ENCODE results near the gene FAM50A. TPM values are rescaled to one million over a fixed set of nuclear protein-coding genes. Genes with fewer than 3 reads are reported as not detected.

Gene FAM50A
- total RNA-seq, 4 donors from 2014 or later = 39.9 to 76.3 (median 47.4) TPM

DNA sequence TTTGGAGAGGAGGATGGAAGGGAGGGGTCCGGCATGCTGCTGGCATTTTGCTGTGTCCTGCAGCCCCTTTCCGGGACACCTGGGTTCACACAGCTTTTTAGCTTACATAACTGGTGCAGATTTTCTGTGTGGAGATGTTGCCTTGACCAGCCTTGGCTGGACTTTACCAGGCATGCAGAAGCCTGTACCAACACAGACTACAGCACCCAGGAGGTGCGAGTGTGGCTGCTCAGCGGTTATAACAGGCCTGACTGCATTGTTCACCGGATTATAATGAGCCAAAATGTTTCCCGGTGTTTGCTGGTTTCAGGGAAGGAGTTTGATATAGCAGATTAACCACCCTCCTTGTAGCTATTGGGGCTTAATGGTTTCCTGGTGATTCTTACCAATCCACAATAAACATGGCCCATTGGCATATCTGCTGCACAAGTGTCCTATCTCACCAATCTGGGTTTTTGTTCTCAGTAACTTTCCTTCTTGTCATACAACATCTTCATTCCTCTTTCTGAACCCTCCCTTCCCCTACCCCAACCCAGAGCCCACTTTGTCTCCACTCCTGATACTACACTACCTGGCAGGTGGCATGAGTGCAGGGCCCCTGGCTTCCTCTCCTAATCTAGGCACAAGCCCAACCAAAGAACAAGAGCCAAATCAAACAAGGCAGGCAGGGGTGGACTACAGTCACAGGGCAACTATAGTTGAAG lies 41.9 kb upstream of the FAM50A start:
- Histone ChIP-seq H3K36me3 (peaks cover 19 to 25% of the 10 kb centered on the region in 2 donors), H3K27me3 (no peaks in the 10 kb centered on the region), H3K9me3 (no peaks in the 10 kb centered on the region), H3K4me1 (peaks cover 9% of the 10 kb centered on the region in 2 donors), H3K4me3 (replicated peaks in 1 of 3) (no peak overlapping the region), H3K27ac (no peak overlapping the region)
- 54 to 55% methylated on average over 3 to 6 of the region's 6 CpGs for WGBS, 2 donors
- intact Hi-C loops (cut with DNase I) = loop anchor here (5.0 kb wide), 1 partner anchor 130 kb away; no protein-coding TSS in a partner anchor
- no peak for TF ChIP-seq POLR2A (IDR thresholded peaks at IDR 0.05)
- TF ChIP-seq, protein P1, sequence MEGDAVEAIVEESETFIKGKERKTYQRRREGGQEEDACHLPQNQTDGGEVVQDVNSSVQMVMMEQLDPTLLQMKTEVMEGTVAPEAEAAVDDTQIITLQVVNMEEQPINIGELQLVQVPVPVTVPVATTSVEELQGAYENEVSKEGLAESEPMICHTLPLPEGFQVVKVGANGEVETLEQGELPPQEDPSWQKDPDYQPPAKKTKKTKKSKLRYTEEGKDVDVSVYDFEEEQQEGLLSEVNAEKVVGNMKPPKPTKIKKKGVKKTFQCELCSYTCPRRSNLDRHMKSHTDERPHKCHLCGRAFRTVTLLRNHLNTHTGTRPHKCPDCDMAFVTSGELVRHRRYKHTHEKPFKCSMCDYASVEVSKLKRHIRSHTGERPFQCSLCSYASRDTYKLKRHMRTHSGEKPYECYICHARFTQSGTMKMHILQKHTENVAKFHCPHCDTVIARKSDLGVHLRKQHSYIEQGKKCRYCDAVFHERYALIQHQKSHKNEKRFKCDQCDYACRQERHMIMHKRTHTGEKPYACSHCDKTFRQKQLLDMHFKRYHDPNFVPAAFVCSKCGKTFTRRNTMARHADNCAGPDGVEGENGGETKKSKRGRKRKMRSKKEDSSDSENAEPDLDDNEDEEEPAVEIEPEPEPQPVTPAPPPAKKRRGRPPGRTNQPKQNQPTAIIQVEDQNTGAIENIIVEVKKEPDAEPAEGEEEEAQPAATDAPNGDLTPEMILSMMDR (IDR thresholded peaks at IDR 0.05) = no peak
- no peak for DNase-seq

DNA sequence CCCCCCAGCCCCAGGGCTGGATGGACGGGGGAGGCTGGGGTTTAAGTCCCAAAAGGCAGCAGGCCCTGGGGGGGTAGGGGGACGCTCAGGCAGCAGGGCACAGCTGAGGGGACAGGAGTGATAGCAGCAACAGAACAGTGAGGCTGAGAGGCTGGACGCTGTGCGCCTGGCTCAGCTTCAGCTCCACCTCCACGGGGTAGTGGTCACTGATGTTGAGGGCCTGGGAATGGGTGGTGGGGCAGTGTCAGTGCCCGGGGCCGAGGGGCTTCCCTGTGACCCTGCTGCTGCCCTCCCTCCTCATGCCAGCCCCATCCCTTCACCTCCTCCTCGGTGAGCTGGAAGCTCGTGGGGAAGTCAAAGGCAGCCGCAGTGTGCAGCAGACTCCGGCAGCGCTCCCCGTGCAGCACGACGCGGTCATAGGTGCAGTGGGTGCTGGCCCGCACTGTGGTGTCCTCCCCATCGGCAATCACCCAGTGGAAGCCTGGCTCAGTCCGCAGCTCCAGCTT lies 41.3 kb upstream of the FAM50A start:
- 64 to 80% methylated on average over 2 to 5 of the region's 19 CpGs for WGBS, 2 donors
- H3K4me3 ChIP-seq (replicated peaks in 1 of 3) = no peak overlapping the region
- no peaks in the 10 kb centered on the region for H3K9me3 ChIP-seq
- no peak for DNase-seq
- no peaks in the 10 kb centered on the region for H3K27me3 ChIP-seq
- peaks cover 9% of the 10 kb centered on the region in 2 donors for H3K4me1 ChIP-seq
- peaks cover 19 to 25% of the 10 kb centered on the region in 2 donors for H3K36me3 ChIP-seq
- H3K27ac ChIP-seq = no peak overlapping the region
- intact Hi-C loops (cut with DNase I) = loop anchor here (5.0 kb wide), 1 partner anchor 130 kb away; no protein-coding TSS in a partner anchor
- TF ChIP-seq, protein P1 (IDR thresholded peaks at IDR 0.05) = no peak
- no peak for TF ChIP-seq POLR2A (IDR thresholded peaks at IDR 0.05)

DNA sequence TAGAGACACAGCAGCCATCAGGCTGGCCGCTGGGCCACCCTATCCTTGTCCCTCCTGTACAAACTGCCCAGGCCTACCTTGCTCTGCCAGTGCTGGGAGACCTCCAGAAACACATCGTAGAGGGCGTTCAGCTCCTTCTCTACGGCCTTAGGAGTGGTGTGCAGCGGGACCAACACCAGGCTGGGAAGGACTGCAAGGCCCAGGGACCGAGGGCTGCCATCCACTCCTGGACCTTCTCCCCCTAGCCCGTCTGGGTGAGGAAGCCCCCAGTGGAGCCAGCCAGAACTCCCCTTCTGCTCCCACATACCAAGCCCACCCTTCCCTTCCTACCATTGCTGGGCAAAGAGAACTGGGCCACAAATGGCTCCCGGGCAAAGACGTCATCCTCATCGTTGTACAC lies 40.7 kb upstream of the FAM50A start:
- no peaks in the 10 kb centered on the region for H3K27me3 ChIP-seq
- WGBS, 2 donors = 88 to 100% methylated on average over 1 to 10 of the region's 10 CpGs
- intact Hi-C loops (cut with DNase I) = loop anchor here (5.0 kb wide), 1 partner anchor 129 kb away; no protein-coding TSS in a partner anchor
- H3K36me3 ChIP-seq = peaks cover 19 to 25% of the 10 kb centered on the region in 2 donors
- no peaks in the 10 kb centered on the region for H3K9me3 ChIP-seq
- H3K4me1 ChIP-seq = peaks cover 9% of the 10 kb centered on the region in 2 donors
- no peak for TF ChIP-seq POLR2A (IDR thresholded peaks at IDR 0.05)
- TF ChIP-seq, protein P1 (IDR thresholded peaks at IDR 0.05) = no peak
- H3K4me3 ChIP-seq (replicated peaks in 1 of 3) = no peak overlapping the region
- DNase-seq = no peak
- no peak overlapping the region for H3K27ac ChIP-seq

GRCh38 chrX:154403858-154404257 lies 40.1 kb upstream of the FAM50A start:
- Histone ChIP-seq H3K36me3 (peaks cover 19 to 25% of the 10 kb centered on the region in 2 donors), H3K4me1 (peaks cover 9% of the 10 kb centered on the region in 2 donors), H3K27ac (no peak overlapping the region), H3K27me3 (no peaks in the 10 kb centered on the region), H3K4me3 (replicated peaks in 1 of 3) (no peak overlapping the region), H3K9me3 (no peaks in the 10 kb centered on the region)
- DNase-seq = no peak
- WGBS, 2 donors = 93 to 95% methylated on average over 4 of the region's 4 CpGs
- TF ChIP-seq, protein P1 (IDR thresholded peaks at IDR 0.05) = no peak
- no peak for TF ChIP-seq POLR2A (IDR thresholded peaks at IDR 0.05)
- intact Hi-C loops (cut with DNase I) = loop anchor here (5.0 kb wide), 1 partner anchor 128 kb away; no protein-coding TSS in a partner anchor
